ENCODE measurements around the gene PIK3CB. TPM values are rescaled to one million over a fixed set of nuclear protein-coding genes. Genes with fewer than 3 reads are reported as not detected.

The PIK3CB gene
- total and polyA plus RNA-seq, 10 of the 15 experiments (the other 5 are each of a cell fraction or from before 2014, with no cell fraction given), result 5.0 to 18.4 (median 10.4) TPM

DNA sequence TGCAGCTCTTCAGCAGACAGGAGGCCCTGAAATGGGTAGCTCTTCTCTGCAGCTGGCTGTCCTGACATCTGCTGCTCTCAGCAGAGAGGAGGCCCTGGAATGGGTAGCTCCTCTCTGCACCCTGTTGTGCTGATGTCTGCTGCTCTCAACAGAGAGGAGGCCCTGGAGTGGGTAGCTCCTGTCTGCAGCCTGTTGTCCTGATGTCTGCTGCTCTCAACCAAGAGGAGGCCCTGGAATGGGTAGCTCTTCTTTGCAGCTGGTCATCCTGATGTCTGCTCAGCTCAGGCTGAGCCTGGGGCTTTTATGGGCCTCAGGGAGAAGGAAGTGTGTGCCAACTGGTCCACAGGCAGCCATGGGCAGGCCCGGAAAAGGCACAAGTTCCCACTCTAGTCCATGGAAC, 66.6 kb downstream of the PIK3CB start:
- intact Hi-C loops (cut with micrococcal nuclease; ENCODE audit: unreplicated experiment), result no loop called here
- RAD21 ChIA-PET (ENCODE audit: unreplicated experiment), result no interaction called here
- Histone ChIP-seq H3K27me3 (replicated peaks in 1 of 2; ENCODE audit: control insufficient read depth in 2 of 2, insufficient read depth in 2 of 2, low read length in 1 of 2) (no peaks in the 10 kb centered on the region), H2AFZ (ENCODE audit: control insufficient read depth, low read depth, low read length) (no peak overlapping the region), H3K36me3 (ENCODE audit: control insufficient read depth in 2 of 2, insufficient read depth in 2 of 2, low read length in 1 of 2) (peaks cover 0 to 6% of the 10 kb centered on the region in 2 experiments; a peak in 2 of 4 replicates), H4K20me1 (ENCODE audit: control insufficient read depth, insufficient read depth) (no peaks in the 10 kb centered on the region), H3K27ac (ENCODE audit: control insufficient read depth, insufficient read depth) (no peak overlapping the region), H3K4me1 (ENCODE audit: control insufficient read depth, insufficient read depth, low read length) (no peaks in the 10 kb centered on the region), H3K79me2 (ENCODE audit: control insufficient read depth, insufficient read depth, low read length) (no peaks in the 10 kb centered on the region), H3K9ac (ENCODE audit: control insufficient read depth, insufficient read depth, low read length) (no peak overlapping the region), H3K9me3 (replicated peaks; ENCODE audit: control insufficient read depth, insufficient read depth, low read length) (peaks cover 18% of the 10 kb centered on the region; the same call in 2 of the 3 replicates), H3K4me2 (ENCODE audit: control insufficient read depth, insufficient read depth) (no peak overlapping the region), H3K4me3 (no peak overlapping the region)
- BruUV-seq (replicated peaks), result no TSS peak
- in situ Hi-C loops (cut with MboI), result no loop called here
- CTCF ChIA-PET, result interaction anchor here (0.6 to 1.4 kb wide), 5 partner anchors 8 to 173 kb away, joined by 3 to 5 read pairs (median 3); no protein-coding TSS in a partner anchor
- DNase-seq (ENCODE audit: low read depth, low spot score) (no peak), FAIRE-seq (no peak), ATAC-seq (no peak)
- SMC1A ChIA-PET (ENCODE audit: uncharacterized antibody, unreplicated experiment), result interaction anchor here (1.1 kb wide), 1 partner anchor 19 kb away, joined by 5 read pairs; no protein-coding TSS in a partner anchor
- TF ChIP-seq CBX5 (IDR thresholded peaks at IDR 0.05; ENCODE audit: low read depth), result peak; percentile 78; the same call in 1 of the 2 replicates
- no peak for TF ChIP-seq SIX5 (IDR thresholded peaks at IDR 0.05; ENCODE audit: low read depth, low read length, severe bottlenecking)
- POLR2A ChIA-PET, result no interaction called here
- WGBS (ENCODE audit: insufficient coverage, insufficient replicate concordance, low lambda C conversion rate, missing lambda C conversion rate), result 100% methylated on average over 1 of the region's 1 CpG

DNA sequence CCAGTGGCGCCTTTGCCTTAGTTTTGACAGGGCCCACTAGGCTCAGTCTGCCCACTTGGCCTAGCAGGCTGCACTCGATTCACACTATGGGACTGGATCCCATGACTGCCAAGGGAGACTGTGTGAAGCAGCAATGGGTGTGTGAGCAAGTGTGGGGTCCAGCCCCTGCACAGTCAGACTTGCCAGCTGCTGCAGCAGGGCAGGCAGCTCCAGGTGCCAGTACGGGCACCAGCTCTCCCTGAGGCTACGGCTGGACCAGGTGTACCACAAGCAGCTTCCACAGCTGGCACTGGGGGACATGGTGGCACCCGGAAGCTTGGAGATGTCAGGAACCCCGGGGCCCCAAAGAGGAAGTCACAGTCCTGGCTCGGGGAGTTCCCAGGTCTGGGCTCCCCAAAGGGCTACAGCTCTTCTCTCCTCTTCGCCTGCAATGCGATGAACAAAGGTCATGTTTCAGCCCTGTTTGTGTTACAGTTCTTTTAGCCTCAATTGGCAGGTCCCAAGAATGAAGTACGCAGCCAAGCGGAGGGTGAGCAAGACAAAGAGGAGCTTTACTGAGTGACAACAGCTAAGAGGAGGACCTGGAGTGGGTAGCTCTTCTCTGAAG, 67.1 kb downstream of the PIK3CB start:
- CTCF ChIA-PET, result interaction anchor here (0.6 to 1.4 kb wide), 5 partner anchors 9 to 173 kb away, joined by 3 to 5 read pairs (median 3); no protein-coding TSS in a partner anchor
- no peak overlapping the region for H3K27ac ChIP-seq (ENCODE audit: control insufficient read depth, insufficient read depth)
- H3K36me3 ChIP-seq (ENCODE audit: control insufficient read depth in 2 of 2, insufficient read depth in 2 of 2, low read length in 1 of 2), result peaks cover 0 to 6% of the 10 kb centered on the region in 2 experiments; a peak in 2 of 4 replicates
- no peaks in the 10 kb centered on the region for H4K20me1 ChIP-seq (ENCODE audit: control insufficient read depth, insufficient read depth)
- in situ Hi-C loops (cut with MboI) (no loop called here), intact Hi-C loops (cut with micrococcal nuclease; ENCODE audit: unreplicated experiment) (no loop called here)
- H3K9me3 ChIP-seq (replicated peaks; ENCODE audit: control insufficient read depth, insufficient read depth, low read length), result peaks cover 18% of the 10 kb centered on the region; the same call in 2 of the 3 replicates
- no peak overlapping the region for H3K4me2 ChIP-seq (ENCODE audit: control insufficient read depth, insufficient read depth)
- 94% methylated on average over 9 of the region's 11 CpGs for WGBS (ENCODE audit: insufficient coverage, insufficient replicate concordance, low lambda C conversion rate, missing lambda C conversion rate)
- FAIRE-seq (no peak), ATAC-seq (no peak), DNase-seq (ENCODE audit: low read depth, low spot score) (no peak)
- H3K4me1 ChIP-seq (ENCODE audit: control insufficient read depth, insufficient read depth, low read length), result no peaks in the 10 kb centered on the region
- SMC1A ChIA-PET (ENCODE audit: uncharacterized antibody, unreplicated experiment), result interaction anchor here (1.1 kb wide), 1 partner anchor 20 kb away, joined by 5 read pairs; no protein-coding TSS in a partner anchor
- BruUV-seq (replicated peaks), result no TSS peak
- POLR2A ChIA-PET, result no interaction called here
- H3K79me2 ChIP-seq (ENCODE audit: control insufficient read depth, insufficient read depth, low read length), result no peaks in the 10 kb centered on the region
- H3K4me3 ChIP-seq, result no peak overlapping the region
- no peaks in the 10 kb centered on the region for H3K27me3 ChIP-seq (replicated peaks in 1 of 2; ENCODE audit: control insufficient read depth in 2 of 2, insufficient read depth in 2 of 2, low read length in 1 of 2)
- H3K9ac ChIP-seq (ENCODE audit: control insufficient read depth, insufficient read depth, low read length), result no peak overlapping the region
- no peak overlapping the region for H2AFZ ChIP-seq (ENCODE audit: control insufficient read depth, low read depth, low read length)
- RAD21 ChIA-PET (ENCODE audit: unreplicated experiment), result no interaction called here
- TF ChIP-seq, protein P1, sequence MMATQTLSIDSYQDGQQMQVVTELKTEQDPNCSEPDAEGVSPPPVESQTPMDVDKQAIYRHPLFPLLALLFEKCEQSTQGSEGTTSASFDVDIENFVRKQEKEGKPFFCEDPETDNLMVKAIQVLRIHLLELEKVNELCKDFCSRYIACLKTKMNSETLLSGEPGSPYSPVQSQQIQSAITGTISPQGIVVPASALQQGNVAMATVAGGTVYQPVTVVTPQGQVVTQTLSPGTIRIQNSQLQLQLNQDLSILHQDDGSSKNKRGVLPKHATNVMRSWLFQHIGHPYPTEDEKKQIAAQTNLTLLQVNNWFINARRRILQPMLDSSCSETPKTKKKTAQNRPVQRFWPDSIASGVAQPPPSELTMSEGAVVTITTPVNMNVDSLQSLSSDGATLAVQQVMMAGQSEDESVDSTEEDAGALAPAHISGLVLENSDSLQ (IDR thresholded peaks at IDR 0.05), result no peak
- TF ChIP-seq, protein P2, sequence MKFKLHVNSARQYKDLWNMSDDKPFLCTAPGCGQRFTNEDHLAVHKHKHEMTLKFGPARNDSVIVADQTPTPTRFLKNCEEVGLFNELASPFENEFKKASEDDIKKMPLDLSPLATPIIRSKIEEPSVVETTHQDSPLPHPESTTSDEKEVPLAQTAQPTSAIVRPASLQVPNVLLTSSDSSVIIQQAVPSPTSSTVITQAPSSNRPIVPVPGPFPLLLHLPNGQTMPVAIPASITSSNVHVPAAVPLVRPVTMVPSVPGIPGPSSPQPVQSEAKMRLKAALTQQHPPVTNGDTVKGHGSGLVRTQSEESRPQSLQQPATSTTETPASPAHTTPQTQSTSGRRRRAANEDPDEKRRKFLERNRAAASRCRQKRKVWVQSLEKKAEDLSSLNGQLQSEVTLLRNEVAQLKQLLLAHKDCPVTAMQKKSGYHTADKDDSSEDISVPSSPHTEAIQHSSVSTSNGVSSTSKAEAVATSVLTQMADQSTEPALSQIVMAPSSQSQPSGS (IDR thresholded peaks at IDR 0.05; ENCODE audit: low read length), result no peak
- TF ChIP-seq, protein P3, sequence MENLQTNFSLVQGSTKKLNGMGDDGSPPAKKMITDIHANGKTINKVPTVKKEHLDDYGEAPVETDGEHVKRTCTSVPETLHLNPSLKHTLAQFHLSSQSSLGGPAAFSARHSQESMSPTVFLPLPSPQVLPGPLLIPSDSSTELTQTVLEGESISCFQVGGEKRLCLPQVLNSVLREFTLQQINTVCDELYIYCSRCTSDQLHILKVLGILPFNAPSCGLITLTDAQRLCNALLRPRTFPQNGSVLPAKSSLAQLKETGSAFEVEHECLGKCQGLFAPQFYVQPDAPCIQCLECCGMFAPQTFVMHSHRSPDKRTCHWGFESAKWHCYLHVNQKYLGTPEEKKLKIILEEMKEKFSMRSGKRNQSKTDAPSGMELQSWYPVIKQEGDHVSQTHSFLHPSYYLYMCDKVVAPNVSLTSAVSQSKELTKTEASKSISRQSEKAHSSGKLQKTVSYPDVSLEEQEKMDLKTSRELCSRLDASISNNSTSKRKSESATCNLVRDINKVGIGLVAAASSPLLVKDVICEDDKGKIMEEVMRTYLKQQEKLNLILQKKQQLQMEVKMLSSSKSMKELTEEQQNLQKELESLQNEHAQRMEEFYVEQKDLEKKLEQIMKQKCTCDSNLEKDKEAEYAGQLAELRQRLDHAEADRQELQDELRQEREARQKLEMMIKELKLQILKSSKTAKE (IDR thresholded peaks at IDR 0.05; ENCODE audit: low read depth, poor library complexity, severe bottlenecking), result no peak
- TF ChIP-seq BMI1 (IDR thresholded peaks at IDR 0.05; ENCODE audit: borderline replicate concordance) (no peak), BHLHE40 (IDR thresholded peaks at IDR 0.05; ENCODE audit: borderline replicate concordance in 1 of 2, low read depth in 2 of 2, low read length in 1 of 2) (no peak), ASH2L (IDR thresholded peaks at IDR 0.05; ENCODE audit: borderline replicate concordance, low read depth) (no peak)
- TF ChIP-seq, protein P4, sequence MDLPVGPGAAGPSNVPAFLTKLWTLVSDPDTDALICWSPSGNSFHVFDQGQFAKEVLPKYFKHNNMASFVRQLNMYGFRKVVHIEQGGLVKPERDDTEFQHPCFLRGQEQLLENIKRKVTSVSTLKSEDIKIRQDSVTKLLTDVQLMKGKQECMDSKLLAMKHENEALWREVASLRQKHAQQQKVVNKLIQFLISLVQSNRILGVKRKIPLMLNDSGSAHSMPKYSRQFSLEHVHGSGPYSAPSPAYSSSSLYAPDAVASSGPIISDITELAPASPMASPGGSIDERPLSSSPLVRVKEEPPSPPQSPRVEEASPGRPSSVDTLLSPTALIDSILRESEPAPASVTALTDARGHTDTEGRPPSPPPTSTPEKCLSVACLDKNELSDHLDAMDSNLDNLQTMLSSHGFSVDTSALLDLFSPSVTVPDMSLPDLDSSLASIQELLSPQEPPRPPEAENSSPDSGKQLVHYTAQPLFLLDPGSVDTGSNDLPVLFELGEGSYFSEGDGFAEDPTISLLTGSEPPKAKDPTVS (IDR thresholded peaks at IDR 0.05; ENCODE audit: low read depth, low read length), result no peak
